Measurements from ENCODE around the gene SPANXB1.
"Not testable (repeated sequence)": the region's sequence is repeated elsewhere in the genome, so short reads cannot be mapped to it uniquely, and the experiment has no call there.

The SPANXB1 gene, protein sequence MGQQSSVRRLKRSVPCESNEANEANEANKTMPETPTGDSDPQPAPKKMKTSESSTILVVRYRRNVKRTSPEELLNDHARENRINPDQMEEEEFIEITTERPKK

DNA sequence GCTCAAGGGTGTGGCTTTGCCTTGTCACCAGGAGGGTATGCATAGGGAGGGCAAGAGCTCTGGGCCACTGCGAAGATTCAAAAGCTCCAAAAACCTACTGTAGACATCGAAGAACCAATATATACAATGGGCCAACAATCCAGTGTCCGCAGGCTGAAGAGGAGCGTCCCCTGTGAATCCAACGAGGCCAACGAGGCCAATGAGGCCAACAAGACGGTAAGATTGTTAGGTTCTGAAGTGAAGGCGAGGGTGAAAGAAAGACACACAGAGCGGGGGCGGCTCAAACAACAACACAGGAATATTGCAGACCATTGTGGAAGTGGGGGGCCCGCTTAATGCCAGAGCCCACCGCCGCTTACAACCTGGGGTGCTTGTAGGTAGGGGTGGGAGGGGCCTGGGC is at the start of gene SPANXB1:
Gene SPANXB1, plus strand, starts transcription at position 27 of the 400 bp plus-strand sequence. Its CDS starts 100 bp downstream, at position 127.
- FAIRE-seq = not testable (repeated sequence)

DNA sequence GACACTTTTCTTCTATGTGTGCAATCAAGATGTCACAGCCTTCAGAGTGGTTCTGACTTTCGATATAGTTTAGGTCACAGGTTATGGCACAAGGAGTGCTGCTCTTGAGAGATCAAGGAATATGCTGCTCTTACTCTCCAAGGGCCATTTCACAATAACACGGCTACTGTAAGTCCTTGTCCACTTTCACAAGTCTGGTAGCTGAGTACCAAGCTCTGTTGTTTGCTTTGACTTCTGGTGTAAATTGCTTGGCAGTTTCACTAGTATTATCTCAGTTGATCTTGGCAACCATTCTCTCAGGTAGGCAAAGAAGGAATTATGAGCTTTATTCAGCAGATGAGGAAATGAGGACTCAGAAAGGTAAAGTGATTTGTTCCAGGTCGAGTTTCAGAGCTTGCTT is 35.4 kb upstream of the SPANXB1 start:
- FAIRE-seq = no peak

DNA sequence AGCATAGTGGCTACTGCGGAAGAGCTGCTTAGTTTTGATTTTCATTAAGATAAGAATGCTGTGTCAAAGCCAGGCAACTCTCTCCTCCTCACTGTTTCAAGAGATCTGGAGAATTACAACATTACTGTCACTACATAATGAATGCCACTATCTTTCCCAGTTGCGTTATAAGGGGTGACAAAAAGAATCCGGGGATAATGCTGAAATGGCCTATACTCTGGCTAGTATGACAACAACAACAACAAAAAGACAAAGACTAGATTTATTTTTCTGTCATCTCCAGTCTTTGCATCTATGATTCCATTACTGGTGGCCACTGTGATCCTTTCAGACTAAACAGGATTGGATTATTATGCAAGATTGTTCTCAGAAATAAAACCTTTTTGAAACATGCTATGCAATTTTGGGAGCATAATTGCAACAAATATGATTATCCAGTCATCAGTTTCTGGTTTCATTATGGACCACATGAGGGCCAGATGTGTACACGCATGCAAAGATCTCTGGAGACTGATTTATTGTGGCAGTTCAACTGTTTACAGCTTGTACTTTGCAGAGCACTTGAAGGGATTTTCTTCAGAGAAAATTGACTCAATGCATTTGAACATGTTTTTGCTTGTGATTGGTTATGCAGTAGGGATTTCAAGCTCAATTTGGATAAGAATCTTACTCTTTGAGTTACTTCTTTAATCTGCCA is 31.1 kb upstream of the SPANXB1 start:
- no peak for FAIRE-seq

DNA sequence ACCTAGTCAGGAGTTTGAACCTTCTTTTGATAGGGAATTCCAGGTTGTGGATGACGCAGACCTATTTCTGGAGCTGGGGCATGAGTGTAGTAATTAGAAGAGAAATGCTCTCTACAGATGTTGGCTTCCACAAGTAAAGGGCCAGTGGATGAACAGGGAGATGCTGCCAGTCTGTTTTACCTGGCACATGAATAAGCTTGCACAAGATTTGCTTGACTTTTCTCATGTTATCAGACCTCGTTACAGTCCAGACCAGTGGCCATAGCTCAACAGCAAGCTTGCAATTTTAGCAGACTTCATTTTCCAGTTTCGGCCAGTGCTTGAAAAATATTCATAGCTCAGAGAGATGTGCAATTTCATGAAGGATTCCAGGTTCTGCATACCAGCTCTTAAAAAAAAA is 26.9 kb upstream of the SPANXB1 start:
- FAIRE-seq = no peak

DNA sequence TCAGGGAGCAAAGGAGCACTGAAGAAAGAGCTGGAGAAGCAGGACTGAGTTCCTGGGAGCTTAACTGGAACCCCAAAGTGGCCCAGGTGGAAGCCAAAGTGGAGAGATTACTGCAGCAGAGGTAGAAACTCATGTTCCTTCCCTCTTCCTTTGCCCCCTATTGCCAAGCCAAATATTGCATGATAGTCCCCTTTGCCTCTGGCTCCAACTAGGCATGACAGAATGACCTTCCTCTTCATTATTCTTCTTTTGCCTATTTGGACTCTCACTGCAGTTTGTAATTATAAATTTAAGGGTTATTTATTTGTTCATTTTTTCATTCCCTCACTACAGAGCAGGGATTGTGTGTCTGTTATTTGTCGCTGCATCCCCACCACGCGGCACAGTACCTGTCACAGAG is 22.1 kb upstream of the SPANXB1 start:
- FAIRE-seq = no peak

DNA sequence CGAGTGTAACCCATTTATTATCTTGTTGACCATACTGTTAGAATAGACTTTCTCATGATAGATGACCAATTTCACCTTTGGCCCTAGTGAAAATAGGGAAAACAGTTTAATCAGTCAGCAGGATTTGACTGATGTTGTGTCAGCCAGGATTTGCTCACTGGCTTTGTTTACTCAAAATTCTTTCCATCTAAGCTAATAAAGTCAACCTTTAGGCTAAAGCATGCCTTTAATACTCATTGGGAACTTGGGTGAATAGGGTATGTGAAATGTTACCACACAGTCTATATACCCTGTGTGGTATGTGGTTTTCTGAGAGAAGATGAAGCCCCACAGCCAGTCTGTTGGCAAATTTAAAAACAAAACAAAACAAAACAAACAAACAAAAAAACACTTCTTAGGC is 18.7 kb upstream of the SPANXB1 start:
- FAIRE-seq = no peak

DNA sequence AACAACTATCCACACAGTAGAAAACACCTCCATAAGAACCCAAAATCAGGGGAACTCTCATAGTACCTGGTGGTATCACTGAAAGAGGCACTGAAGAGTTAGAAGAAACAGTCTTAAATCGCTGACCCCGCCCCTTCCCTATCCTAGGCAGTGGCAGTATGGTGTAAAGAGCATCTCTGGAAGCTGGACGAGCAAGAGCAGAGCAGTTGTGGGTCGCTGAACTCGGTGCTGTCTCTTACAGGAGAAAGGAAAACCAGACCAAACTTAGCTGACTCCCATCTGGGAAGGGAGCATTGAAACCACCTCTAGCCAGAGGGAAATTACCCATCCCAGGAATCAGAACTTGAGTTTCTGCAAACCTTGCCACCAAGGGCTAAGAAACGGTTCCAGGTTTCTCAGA is 2.8 kb downstream of the SPANXB1 start:
- FAIRE-seq = not testable (repeated sequence)

DNA sequence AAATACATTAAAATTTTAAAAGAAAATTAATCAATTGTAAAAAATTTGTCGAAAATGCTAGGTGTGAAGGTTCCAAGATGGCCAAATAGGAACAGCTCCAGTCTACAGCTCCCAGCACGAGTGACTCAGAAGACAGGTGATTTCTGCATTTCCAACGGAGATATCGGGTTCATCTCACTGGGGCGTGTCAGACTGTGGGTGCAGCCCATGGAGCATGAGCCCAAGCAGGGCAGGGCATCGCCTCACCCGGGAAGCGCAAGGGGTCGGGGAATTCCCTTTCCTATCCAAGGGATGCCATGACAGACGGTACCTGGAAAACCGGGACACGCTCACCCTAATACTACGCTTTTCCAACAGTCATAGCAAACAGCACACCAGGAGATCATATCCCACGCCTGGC is 41.9 kb downstream of the SPANXB1 start:
- FAIRE-seq = not testable (repeated sequence)

DNA sequence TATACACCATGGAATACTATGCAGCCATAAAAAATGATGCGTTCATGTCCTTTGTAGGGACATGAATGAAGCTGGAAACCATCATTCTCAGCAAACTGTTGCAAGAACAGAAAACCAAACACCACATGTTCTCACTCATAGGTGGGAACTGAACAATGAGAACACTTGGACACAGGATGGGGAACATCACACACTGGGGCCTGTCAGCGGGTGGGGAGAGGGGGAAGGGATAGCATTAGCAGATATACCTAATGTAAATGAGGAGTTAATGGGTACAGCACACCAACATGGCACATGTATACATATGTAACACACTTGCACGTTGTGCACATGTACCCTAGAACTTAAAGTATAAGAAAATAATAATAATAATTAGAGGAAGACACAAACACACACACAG is 47.5 kb downstream of the SPANXB1 start:
- not testable (repeated sequence) for FAIRE-seq

DNA sequence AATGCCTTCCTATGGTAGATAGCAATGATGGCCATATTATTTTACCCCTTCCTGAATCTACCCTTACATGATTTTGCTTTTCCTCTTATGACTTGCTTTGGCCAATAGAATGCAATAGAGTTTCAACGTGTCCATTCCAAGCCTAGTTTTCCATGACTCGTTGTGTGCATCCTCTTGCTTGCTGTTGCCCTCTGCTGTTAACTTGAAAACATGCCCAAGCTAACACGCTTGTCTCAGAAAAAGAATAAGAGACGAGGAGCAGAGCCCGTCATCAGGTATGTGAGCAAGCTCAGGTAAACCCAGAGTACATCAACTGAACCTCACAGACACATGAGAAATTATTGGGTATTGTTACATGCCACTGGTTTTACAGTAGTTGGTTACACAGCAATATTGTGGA is 49.7 kb downstream of the SPANXB1 start:
- FAIRE-seq = not testable (repeated sequence)
